HCT116 (cell line): ENCODE results near the gene DLG2. TPM values are rescaled to one million over a fixed set of nuclear protein-coding genes. Genes with fewer than 3 reads are reported as not detected.

Source experiments
- ATAC-seq: fragments of 200-7000 bp; cut with Tn5 transposase; 2 replicates; pipeline ENCODE4 v1.9.1; 2020; ENCODE audit warnings: mild to moderate bottlenecking, moderate library complexity
- BruUV-seq: library from RNA; stranded (reverse); fragments of 400-500 nt; replicated peaks from 2 replicates; lab custom pipeline; 2021; lab: Mats Ljungman, UMichigan
- CTCF ChIA-PET: fragments of 300-600 bp; sonication (Branson Sonifier 250); formaldehyde crosslinking; loops from one replicate; lab custom pipeline; 2021; ENCODE audit warnings: antibody characterized with exemption; lab: Charles Lee
- POLR2A ChIA-PET: fragments of 300-600, 350-600 bp; sonication (Branson Sonifier 250); formaldehyde crosslinking; loops from one replicate; lab custom pipeline; 2021; ENCODE audit warnings: antibody characterized with exemption; lab: Charles Lee
- RAD21 ChIA-PET, 2 experiments: fragments of 300-600 bp; sonication (Branson Sonifier 250); formaldehyde crosslinking; loops; one replicate each; lab custom pipeline; 2023; ENCODE audit warnings: low total read pairs in 2 of 2; ENCODE audit not compliant: uncharacterized antibody in 2 of 2, unreplicated experiment in 2 of 2, low non-redundant PET in 1 of 2; lab: Charles Lee
- DNase-seq: peaks from one replicate; pipeline ENCODE4 v3.0.0-alpha.2; 2010; ENCODE audit warnings: low read depth, low spot score
- H2AFZ ChIP-seq: fragments of 200-600 bp; shearing (Covaris generic), sonication (generic); 2 replicates; pipeline ENCODE4 v1.6.1; 2017; ENCODE audit warnings: low read depth, mixed run types, mixed read lengths, antibody characterized with exemption, low read length; ENCODE audit not compliant: poor library complexity, severe bottlenecking
- H3K27ac ChIP-seq: 2 replicates; pipeline ENCODE4 v1.5.1; 2012; ENCODE audit warnings: low read depth, low read length
- H3K27me3 ChIP-seq: fragments of 200-600 bp; sonication (generic); 2 replicates; pipeline ENCODE4 v1.6.1; 2016; ENCODE audit warnings: mixed run types, low read length, mixed read lengths; ENCODE audit not compliant: insufficient read depth
- H3K36me3 ChIP-seq, 2 experiments: fragments of 200-500 bp in 1 of 2; fragments of 200-600 bp in 1 of 2; sonication (Bioruptor generic) in 1 of 2; sonication (generic) in 1 of 2; 2 replicates each; pipeline versions ENCODE4 v1.5.1 to v1.6.1; 2014 to 2016; ENCODE audit warnings: low read length in 2 of 2, inconsistent platforms in 1 of 2, mixed read lengths in 1 of 2, mixed run types in 1 of 2; ENCODE audit not compliant: insufficient read depth in 2 of 2, control insufficient read depth in 1 of 2
- H3K4me1 ChIP-seq, 2 experiments: fragments of 200-600 bp in 1 of 2; sonication (generic) in 1 of 2; 2 replicates each; pipeline versions ENCODE4 v1.5.1 to v1.6.1; 2012 to 2017; ENCODE audit warnings: low read length in 2 of 2, inconsistent platforms in 1 of 2, mild to moderate bottlenecking in 1 of 2, mixed read lengths in 1 of 2, mixed run types in 1 of 2, moderate library complexity in 1 of 2; ENCODE audit not compliant: insufficient read depth in 2 of 2, control insufficient read depth in 1 of 2
- H3K4me2 ChIP-seq: fragments of 200-600 bp; sonication (generic); 2 replicates; pipeline ENCODE4 v1.6.1; 2017; ENCODE audit warnings: mixed run types, low read length, mixed read lengths
- H3K4me3 ChIP-seq, 2 experiments: fragments of 200-600 bp in 1 of 2; sonication (generic) in 1 of 2; replicated peaks in 1 of 2; 2 replicates each; pipeline ENCODE4 v1.5.1; 2011 to 2016; ENCODE audit warnings: low read length in 2 of 2, control low read depth in 1 of 2, low read depth in 1 of 2, mild to moderate bottlenecking in 1 of 2, mixed read lengths in 1 of 2, mixed run types in 1 of 2
- H3K79me2 ChIP-seq: fragments of 200-600 bp; sonication (generic); 2 replicates; pipeline ENCODE4 v1.6.1; 2017; ENCODE audit warnings: mild to moderate bottlenecking, mixed run types, low read length, moderate library complexity, mixed read lengths; ENCODE audit not compliant: insufficient read depth
- H3K9ac ChIP-seq: fragments of 200-600 bp; sonication (generic); 2 replicates; pipeline ENCODE4 v1.6.1; 2016; ENCODE audit warnings: low read length, mixed read lengths
- H3K9me2 ChIP-seq: fragments of 200-600 bp; sonication (generic), shearing (Covaris generic); 2 replicates; pipeline ENCODE4 v1.6.1; 2017; ENCODE audit warnings: mixed run types, mild to moderate bottlenecking, moderate library complexity; ENCODE audit not compliant: insufficient read depth
- H3K9me3 ChIP-seq, 2 experiments: fragments of 200-500 bp in 1 of 2; fragments of 200-600 bp in 1 of 2; sonication (Bioruptor generic) in 1 of 2; sonication (generic) in 1 of 2; 2 replicates each; pipeline ENCODE4 v1.6.1; 2014 to 2017; ENCODE audit warnings: low read length in 2 of 2, mixed read lengths in 2 of 2, inconsistent platforms in 1 of 2, low read depth in 1 of 2, mild to moderate bottlenecking in 1 of 2, mixed run types in 1 of 2, moderate library complexity in 1 of 2; ENCODE audit not compliant: control insufficient read depth in 1 of 2, insufficient read depth in 1 of 2
- H4K20me1 ChIP-seq: fragments of 200-600 bp; sonication (generic), shearing (Covaris generic); 2 replicates; pipeline ENCODE4 v1.6.1; 2017; ENCODE audit warnings: mixed run types, mild to moderate bottlenecking, moderate library complexity; ENCODE audit not compliant: insufficient read depth
- ATF3 ChIP-seq: IDR thresholded peaks from 2 replicates; pipeline ENCODE4 v1.6.1; 2012
- CTCF ChIP-seq, 3 experiments: fragments of 200-600 bp in 1 of 3; sonication (generic) in 1 of 3; IDR thresholded peaks in 2 of 3; conservative IDR thresholded peaks in 1 of 3; 2 replicates each; pipeline ENCODE4 v1.5.1; 2012 to 2017; ENCODE audit warnings: low read depth in 2 of 3, low read length in 2 of 3, antibody characterized with exemption in 1 of 3, borderline replicate concordance in 1 of 3, control low read depth in 1 of 3, mild to moderate bottlenecking in 1 of 3, mixed read lengths in 1 of 3, mixed run types in 1 of 3, moderate library complexity in 1 of 3; ENCODE audit not compliant: insufficient read depth in 1 of 3
- EGR1 ChIP-seq: IDR thresholded peaks from 2 replicates; pipeline ENCODE4 v1.6.1; 2012; ENCODE audit warnings: low read depth
- EZH2 ChIP-seq: fragments of 200-600 bp; sonication (generic); IDR thresholded peaks from 2 replicates; pipeline ENCODE4 v1.6.1; 2017; ENCODE audit warnings: antibody characterized with exemption, mixed run types
- EZH2phosphoT487 ChIP-seq: fragments of 200-600 bp; IDR thresholded peaks from 2 replicates; pipeline ENCODE4 v1.6.1; 2018; ENCODE audit warnings: antibody characterized with exemption, borderline replicate concordance
- FOSL1 ChIP-seq: IDR thresholded peaks from 2 replicates; pipeline ENCODE4 v1.6.1; 2012; ENCODE audit warnings: low read depth
- JUND ChIP-seq: IDR thresholded peaks from 2 replicates; pipeline ENCODE4 v1.6.1; 2012
- POLR2AphosphoS5 ChIP-seq: IDR thresholded peaks from 2 replicates; pipeline ENCODE4 v1.6.1; 2011; ENCODE audit warnings: mild to moderate bottlenecking, low read depth, low read length, moderate library complexity
- SIN3A ChIP-seq: IDR thresholded peaks from 2 replicates; pipeline ENCODE4 v1.6.1; 2012; ENCODE audit warnings: low read depth
- SP1 ChIP-seq: IDR thresholded peaks from 2 replicates; pipeline ENCODE4 v1.6.1; 2012; ENCODE audit warnings: low read depth
- SRF ChIP-seq: IDR thresholded peaks from 2 replicates; pipeline ENCODE4 v1.6.1; 2012; ENCODE audit warnings: low read depth
- TCF7L2 ChIP-seq: IDR thresholded peaks from 2 replicates; pipeline ENCODE4 v1.7.0; 2011; ENCODE audit warnings: borderline replicate concordance, inconsistent platforms; ENCODE audit not compliant: insufficient read depth, insufficient read length; ENCODE audit errors: extremely low read depth
- YY1 ChIP-seq: IDR thresholded peaks from 2 replicates; pipeline ENCODE4 v1.6.1; 2011; ENCODE audit warnings: low read length, low read depth, moderate library complexity, mild to moderate bottlenecking; ENCODE audit not compliant: insufficient replicate concordance; ENCODE audit errors: extremely low read depth
- ZNF274 ChIP-seq: fragments of 200-500 bp; sonication (Bioruptor generic); IDR thresholded peaks from 2 replicates; pipeline ENCODE4 v1.6.1; 2014; ENCODE audit warnings: mild to moderate bottlenecking, low read depth, low read length, inconsistent platforms
- intact Hi-C: fragments of 100-400 bp; cut with micrococcal nuclease; formaldehyde crosslinking; loops from 2 replicates; pipeline ENCODE4 v1.10.0; 2022
- total RNA-seq: library from RNA; stranded (reverse); gene quantifications from one replicate; pipeline ENCODE4 v1.2.1, GENCODE V29; 2021; ENCODE audit not compliant: unreplicated experiment
- TF ChIP-seq, protein P1 (sequence below): IDR thresholded peaks from 2 replicates; pipeline ENCODE4 v1.6.1; 2012; ENCODE audit warnings: low read depth

Gene DLG2
- total RNA-seq, 1 experiment from 2014 or later = 2.4 TPM

- Histone ChIP-seq H3K4me3 (no peak overlapping the region), H3K9ac (no peak overlapping the region), H3K27me3 (no peaks in the 10 kb centered on the region), H2AFZ (no peak overlapping the region), H3K4me1 (no peaks in the 10 kb centered on the region), H3K79me2 (no peaks in the 10 kb centered on the region), H4K20me1 (no peaks in the 10 kb centered on the region; the same call in 1 of the 2 replicates), H3K9me3 (no peaks in the 10 kb centered on the region), H3K9me2 (no peaks in the 10 kb centered on the region), H3K4me2 (no peak overlapping the region), H3K27ac (no peak overlapping the region), H3K36me3 (no peaks in the 10 kb centered on the region)
- intact Hi-C loops = no loop called here
- ChIA-PET CTCF (no interaction called here), POLR2A (no interaction called here), RAD21 (no interaction called here)
- DNase-seq (no peak), ATAC-seq (no peak)
- no TSS peak for BruUV-seq
- TF ChIP-seq YY1 (no peak), ATF3 (no peak)
These were observed 875.8 kb downstream of the DLG2 start for GRCh38 chr11:84751371-84751770.

DNA sequence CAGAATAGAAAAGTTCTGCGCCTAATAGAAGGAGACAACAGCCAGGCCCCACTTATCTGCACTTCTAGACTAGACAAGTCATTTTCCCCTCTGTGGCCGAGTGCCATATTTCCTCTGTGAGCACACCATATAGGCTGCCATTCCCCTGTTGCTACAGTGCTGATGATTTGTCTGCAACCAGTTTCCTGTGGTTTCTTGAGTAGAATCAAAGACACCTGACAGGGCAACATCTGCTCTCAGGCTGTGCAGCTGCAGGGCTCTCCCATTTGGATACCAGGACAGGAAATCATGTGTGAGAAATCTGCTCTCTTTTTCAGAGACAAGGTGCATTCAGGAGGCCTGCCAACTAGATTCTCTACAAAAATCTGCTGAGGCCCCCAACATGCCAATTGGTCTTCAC lies 879.3 kb downstream of the DLG2 start:
- BruUV-seq = no TSS peak
- TF ChIP-seq, protein P1, sequence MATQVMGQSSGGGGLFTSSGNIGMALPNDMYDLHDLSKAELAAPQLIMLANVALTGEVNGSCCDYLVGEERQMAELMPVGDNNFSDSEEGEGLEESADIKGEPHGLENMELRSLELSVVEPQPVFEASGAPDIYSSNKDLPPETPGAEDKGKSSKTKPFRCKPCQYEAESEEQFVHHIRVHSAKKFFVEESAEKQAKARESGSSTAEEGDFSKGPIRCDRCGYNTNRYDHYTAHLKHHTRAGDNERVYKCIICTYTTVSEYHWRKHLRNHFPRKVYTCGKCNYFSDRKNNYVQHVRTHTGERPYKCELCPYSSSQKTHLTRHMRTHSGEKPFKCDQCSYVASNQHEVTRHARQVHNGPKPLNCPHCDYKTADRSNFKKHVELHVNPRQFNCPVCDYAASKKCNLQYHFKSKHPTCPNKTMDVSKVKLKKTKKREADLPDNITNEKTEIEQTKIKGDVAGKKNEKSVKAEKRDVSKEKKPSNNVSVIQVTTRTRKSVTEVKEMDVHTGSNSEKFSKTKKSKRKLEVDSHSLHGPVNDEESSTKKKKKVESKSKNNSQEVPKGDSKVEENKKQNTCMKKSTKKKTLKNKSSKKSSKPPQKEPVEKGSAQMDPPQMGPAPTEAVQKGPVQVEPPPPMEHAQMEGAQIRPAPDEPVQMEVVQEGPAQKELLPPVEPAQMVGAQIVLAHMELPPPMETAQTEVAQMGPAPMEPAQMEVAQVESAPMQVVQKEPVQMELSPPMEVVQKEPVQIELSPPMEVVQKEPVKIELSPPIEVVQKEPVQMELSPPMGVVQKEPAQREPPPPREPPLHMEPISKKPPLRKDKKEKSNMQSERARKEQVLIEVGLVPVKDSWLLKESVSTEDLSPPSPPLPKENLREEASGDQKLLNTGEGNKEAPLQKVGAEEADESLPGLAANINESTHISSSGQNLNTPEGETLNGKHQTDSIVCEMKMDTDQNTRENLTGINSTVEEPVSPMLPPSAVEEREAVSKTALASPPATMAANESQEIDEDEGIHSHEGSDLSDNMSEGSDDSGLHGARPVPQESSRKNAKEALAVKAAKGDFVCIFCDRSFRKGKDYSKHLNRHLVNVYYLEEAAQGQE = no peak
- no peak for TF ChIP-seq ATF3
- no peak for TF ChIP-seq EZH2
- no peak for TF ChIP-seq FOSL1
- TF ChIP-seq CTCF (IDR thresholded peaks at IDR 0.05 in 2 of 3, conservative IDR thresholded peaks at IDR 0.05 in 1 of 3; ENCODE audit: borderline replicate concordance in 1 of 3, insufficient read depth in 1 of 3, low read depth in 2 of 3, low read length in 2 of 3) = no peak
- TF ChIP-seq POLR2AphosphoS5 = no peak
- TF ChIP-seq SP1 = no peak
- TF ChIP-seq TCF7L2 = no peak
- TF ChIP-seq JUND = no peak
- TF ChIP-seq SRF = no peak
- no peak for TF ChIP-seq SIN3A
- TF ChIP-seq ZNF274 = no peak
- TF ChIP-seq EZH2phosphoT487 = no peak
- no peak for TF ChIP-seq EGR1

More for the DNA sequence above, 879.3 kb downstream of the DLG2 start:
- POLR2A ChIA-PET = no interaction called here
- intact Hi-C loops = no loop called here
- DNase-seq (no peak), ATAC-seq (no peak)
- no peaks in the 10 kb centered on the region for H3K9me2 ChIP-seq
- no peak overlapping the region for H2AFZ ChIP-seq
- no peaks in the 10 kb centered on the region for H3K79me2 ChIP-seq
- no peaks in the 10 kb centered on the region; the same call in 1 of the 2 replicates for H4K20me1 ChIP-seq
- H3K27me3 ChIP-seq = no peaks in the 10 kb centered on the region
- H3K4me3 ChIP-seq = no peak overlapping the region
- no peak overlapping the region for H3K4me2 ChIP-seq
- H3K4me1 ChIP-seq = no peaks in the 10 kb centered on the region
- no peaks in the 10 kb centered on the region for H3K9me3 ChIP-seq
- H3K9ac ChIP-seq = no peak overlapping the region
- H3K36me3 ChIP-seq = no peaks in the 10 kb centered on the region
- RAD21 ChIA-PET = interaction anchor here in 1 of 2 experiments (0.5 kb wide), 1 partner anchor 25 kb away, joined by 3 read pairs; no protein-coding TSS in a partner anchor
- CTCF ChIA-PET = no interaction called here
- H3K27ac ChIP-seq = no peak overlapping the region
